OCI-LY1 (cell line): Measurements from ENCODE around the gene MYH16.
"Not testable (repeated sequence)": the region's sequence is repeated elsewhere in the genome, so short reads cannot be mapped to it uniquely, and the experiment has no call there.

Experiments
- H2AFZ ChIP-seq: fragments of 200-600 bp; sonication (generic), shearing (Covaris generic); 2 replicates; pipeline ENCODE4 v1.6.0; 2014; ENCODE audit warnings: antibody characterized with exemption, mild to moderate bottlenecking, low read length
- H3F3A ChIP-seq: fragments of 200-600 bp; sonication (generic), shearing (Covaris generic); 2 replicates; pipeline ENCODE4 v1.6.0; 2014; ENCODE audit warnings: mild to moderate bottlenecking, antibody characterized with exemption, low read length, moderate library complexity; ENCODE audit not compliant: insufficient read depth
- H3K27ac ChIP-seq: fragments of 200-600 bp; sonication (generic); 2 replicates; pipeline ENCODE4 v1.5.1; 2014; ENCODE audit warnings: low read length, mixed run types, mild to moderate bottlenecking, low read depth; ENCODE audit not compliant: poor library complexity, severe bottlenecking
- H3K27me3 ChIP-seq: fragments of 200-600 bp; sonication (generic); 2 replicates; pipeline ENCODE4 v1.6.0; 2014; ENCODE audit warnings: antibody characterized with exemption, mild to moderate bottlenecking, low read length, moderate library complexity; ENCODE audit not compliant: insufficient read depth
- H3K36me3 ChIP-seq: fragments of 200-600 bp; sonication (generic); 2 replicates; pipeline ENCODE4 v1.6.1; 2014; ENCODE audit warnings: mild to moderate bottlenecking, antibody characterized with exemption, low read length, moderate library complexity, mixed read lengths; ENCODE audit not compliant: insufficient read depth
- H3K4me1 ChIP-seq: fragments of 200-600 bp; sonication (generic); 2 replicates; pipeline ENCODE4 v1.5.1; 2014; ENCODE audit warnings: mild to moderate bottlenecking, low read length, moderate library complexity; ENCODE audit not compliant: insufficient read depth, severe bottlenecking
- H3K4me2 ChIP-seq: fragments of 200-600 bp; sonication (generic), shearing (Covaris generic); 2 replicates; pipeline ENCODE4 v1.6.1; 2014; ENCODE audit warnings: low read length
- H3K4me3 ChIP-seq: fragments of 200-600 bp; sonication (generic); 2 replicates; pipeline ENCODE4 v1.5.1; 2014; ENCODE audit warnings: low read length, low read depth, mild to moderate bottlenecking, mixed read lengths; ENCODE audit not compliant: poor library complexity, severe bottlenecking
- H3K79me2 ChIP-seq: fragments of 200-600 bp; shearing (Covaris generic); 2 replicates; pipeline ENCODE4 v1.6.1; 2016; ENCODE audit warnings: mixed run types, low read length, mixed read lengths; ENCODE audit not compliant: insufficient read depth
- H3K9ac ChIP-seq: fragments of 200-600 bp; sonication (generic), shearing (Covaris generic); 2 replicates; pipeline ENCODE4 v1.6.1; 2014; ENCODE audit warnings: mild to moderate bottlenecking, low read length, mixed read lengths
- H3K9me2 ChIP-seq: fragments of 200-600 bp; sonication (generic), shearing (Covaris generic); 2 replicates; pipeline ENCODE4 v1.6.1; 2014; ENCODE audit warnings: low read depth, mild to moderate bottlenecking, low read length, mixed read lengths
- H3K9me3 ChIP-seq: fragments of 200-600 bp; shearing (Covaris generic); 2 replicates; pipeline ENCODE4 v1.6.1; 2014; ENCODE audit warnings: low read length, mixed read lengths
- H4K20me1 ChIP-seq: fragments of 200-600 bp; sonication (generic), shearing (Covaris generic); 2 replicates; pipeline ENCODE4 v1.6.0; 2016; ENCODE audit warnings: mild to moderate bottlenecking, low read length; ENCODE audit not compliant: insufficient read depth
- EZH2 ChIP-seq: fragments of 200-600 bp; sonication (generic), shearing (Covaris generic); IDR thresholded peaks from 2 replicates; pipeline ENCODE4 v1.8.0; 2017; ENCODE audit warnings: borderline replicate concordance, mixed run types, mild to moderate bottlenecking, antibody characterized with exemption, low read length, moderate library complexity, mixed read lengths
- TF ChIP-seq, protein P1 (sequence below): fragments of 200-600 bp; sonication (generic), shearing (Covaris generic); IDR thresholded peaks from 2 replicates; pipeline ENCODE4 v1.5.1; 2017; ENCODE audit warnings: mild to moderate bottlenecking, antibody characterized with exemption, low read length, moderate library complexity, mixed read lengths

MYH16 gene

DNA sequence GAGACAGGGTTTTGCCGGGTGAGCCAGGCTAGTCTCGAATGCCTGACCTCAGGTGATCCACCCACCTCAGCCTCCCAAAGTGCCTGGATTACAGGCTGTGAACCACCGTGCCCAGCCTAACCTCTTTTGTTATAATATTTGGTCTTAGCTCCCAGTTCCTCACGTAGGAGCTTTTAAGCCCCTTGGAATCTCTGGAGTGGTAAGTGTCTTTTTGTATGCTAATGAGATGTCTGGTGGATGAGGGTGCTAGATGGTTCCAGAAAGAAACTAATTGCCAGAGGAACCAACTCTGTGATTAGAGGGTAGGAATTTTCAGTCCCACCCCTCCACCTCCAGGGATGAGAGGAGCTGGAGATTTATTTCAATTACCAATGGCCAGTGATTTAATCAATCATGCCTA lies 47.7 kb downstream of the MYH16 start:
- no peak overlapping the region for H3K4me3 ChIP-seq
- no peak overlapping the region for H2AFZ ChIP-seq
- H3F3A ChIP-seq = no peaks in the 10 kb centered on the region
- no peaks in the 10 kb centered on the region for H4K20me1 ChIP-seq
- H3K4me1 ChIP-seq = peaks cover 10% of the 10 kb centered on the region
- H3K27ac ChIP-seq = no peak overlapping the region
- H3K9ac ChIP-seq = no peak overlapping the region
- no peaks in the 10 kb centered on the region for H3K9me3 ChIP-seq
- no peak overlapping the region for H3K4me2 ChIP-seq
- no peaks in the 10 kb centered on the region for H3K9me2 ChIP-seq
- no peak for TF ChIP-seq EZH2
- TF ChIP-seq, protein P1, sequence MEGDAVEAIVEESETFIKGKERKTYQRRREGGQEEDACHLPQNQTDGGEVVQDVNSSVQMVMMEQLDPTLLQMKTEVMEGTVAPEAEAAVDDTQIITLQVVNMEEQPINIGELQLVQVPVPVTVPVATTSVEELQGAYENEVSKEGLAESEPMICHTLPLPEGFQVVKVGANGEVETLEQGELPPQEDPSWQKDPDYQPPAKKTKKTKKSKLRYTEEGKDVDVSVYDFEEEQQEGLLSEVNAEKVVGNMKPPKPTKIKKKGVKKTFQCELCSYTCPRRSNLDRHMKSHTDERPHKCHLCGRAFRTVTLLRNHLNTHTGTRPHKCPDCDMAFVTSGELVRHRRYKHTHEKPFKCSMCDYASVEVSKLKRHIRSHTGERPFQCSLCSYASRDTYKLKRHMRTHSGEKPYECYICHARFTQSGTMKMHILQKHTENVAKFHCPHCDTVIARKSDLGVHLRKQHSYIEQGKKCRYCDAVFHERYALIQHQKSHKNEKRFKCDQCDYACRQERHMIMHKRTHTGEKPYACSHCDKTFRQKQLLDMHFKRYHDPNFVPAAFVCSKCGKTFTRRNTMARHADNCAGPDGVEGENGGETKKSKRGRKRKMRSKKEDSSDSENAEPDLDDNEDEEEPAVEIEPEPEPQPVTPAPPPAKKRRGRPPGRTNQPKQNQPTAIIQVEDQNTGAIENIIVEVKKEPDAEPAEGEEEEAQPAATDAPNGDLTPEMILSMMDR = no peak
- no peaks in the 10 kb centered on the region for H3K27me3 ChIP-seq
- no peaks in the 10 kb centered on the region for H3K79me2 ChIP-seq
- H3K36me3 ChIP-seq = no peaks in the 10 kb centered on the region; the same call in 1 of the 2 replicates

DNA sequence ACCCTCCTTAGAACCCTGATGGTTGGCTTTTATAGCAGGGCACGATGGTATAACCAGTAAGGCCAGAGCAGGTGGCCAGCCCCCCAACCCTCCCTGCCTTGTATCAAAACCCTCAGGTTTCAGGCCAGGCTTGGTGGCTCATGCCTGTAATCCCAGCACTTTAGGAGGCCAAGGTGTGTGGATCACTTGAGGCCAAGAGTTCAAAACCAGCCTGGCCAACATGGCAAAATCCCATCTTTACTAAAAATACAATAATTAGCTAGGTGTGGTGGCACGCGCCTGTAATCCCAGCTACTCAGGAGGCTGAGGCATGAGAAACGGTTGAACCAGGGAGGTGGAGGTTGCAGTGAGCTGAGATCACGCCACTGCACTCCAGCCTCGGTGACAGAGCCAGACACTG lies 50.0 kb downstream of the MYH16 start:
- H2AFZ ChIP-seq, H3K36me3 ChIP-seq, H3K9me2 ChIP-seq, H3K27me3 ChIP-seq, H4K20me1 ChIP-seq, H3K27ac ChIP-seq, H3F3A ChIP-seq, H3K4me2 ChIP-seq, H3K9me3 ChIP-seq, H3K9ac ChIP-seq, H3K4me3 ChIP-seq: not testable (repeated sequence)
- Histone ChIP-seq H3K4me1 (peaks cover 23% of the 10 kb centered on the region), H3K79me2 (peaks cover 18% of the 10 kb centered on the region)

DNA sequence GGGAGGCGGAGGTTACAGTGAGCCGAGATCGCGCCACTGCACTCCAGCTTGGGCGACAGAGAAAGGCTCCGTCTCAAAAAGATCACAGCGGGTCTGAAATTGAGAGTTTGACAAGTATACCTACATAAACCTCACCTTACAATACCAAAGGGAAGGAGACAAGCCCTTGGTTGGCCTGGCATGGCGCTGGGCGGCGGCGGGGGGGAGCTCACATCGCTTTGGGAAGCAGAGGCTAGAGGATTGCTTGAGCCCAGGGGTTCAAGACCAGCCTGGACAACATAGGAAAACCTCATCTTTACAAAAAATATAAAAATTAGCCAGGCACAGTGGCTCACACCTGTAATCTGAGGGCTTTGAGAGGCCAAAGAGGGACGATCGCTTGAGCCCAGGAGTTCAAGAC lies 51.9 kb downstream of the MYH16 start:
- Histone ChIP-seq H3F3A (no peaks in the 10 kb centered on the region), H2AFZ (no peak overlapping the region), H3K4me1 (peaks cover 37% of the 10 kb centered on the region), H3K27ac (no peak overlapping the region), H4K20me1 (no peaks in the 10 kb centered on the region), H3K9me2 (no peaks in the 10 kb centered on the region), H3K9me3 (no peaks in the 10 kb centered on the region), H3K9ac (peak overlapping the region; percentile 97), H3K27me3 (no peaks in the 10 kb centered on the region), H3K79me2 (peaks cover 34% of the 10 kb centered on the region), H3K4me2 (peak overlapping the region; percentile 95), H3K36me3 (peaks cover 6% of the 10 kb centered on the region), H3K4me3 (peak overlapping the region; percentile 83)
- TF ChIP-seq, protein P1 = no peak
- TF ChIP-seq EZH2 = no peak

DNA sequence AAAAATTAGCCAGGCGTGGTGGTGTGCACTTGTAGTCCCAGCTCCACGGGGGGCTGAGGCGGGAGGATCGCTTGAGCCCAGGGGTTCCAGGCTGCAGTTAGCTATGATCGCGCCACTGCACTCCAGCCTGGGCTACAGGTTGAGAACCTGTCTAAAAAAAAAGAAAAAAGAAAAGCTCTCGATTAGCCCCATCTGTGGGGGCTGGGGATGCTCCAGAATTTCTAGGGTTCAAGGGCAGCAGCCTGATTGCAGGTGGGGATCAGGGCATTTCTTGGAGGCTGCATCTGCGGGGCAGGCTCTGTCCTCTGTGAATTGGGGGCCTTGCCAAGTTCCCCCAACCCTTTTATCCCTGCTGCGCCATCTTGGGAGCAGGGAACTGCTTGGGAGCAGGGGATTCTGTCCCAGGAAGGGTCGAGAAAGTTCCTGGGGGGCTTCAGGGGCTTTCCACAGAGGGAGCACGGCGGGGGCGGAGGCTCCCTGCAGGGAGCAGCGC lies 52.4 kb downstream of the MYH16 start:
- Histone ChIP-seq H3F3A (no peaks in the 10 kb centered on the region), H3K79me2 (peaks cover 39% of the 10 kb centered on the region), H3K4me3 (peak overlapping the region; percentile 83), H3K27me3 (no peaks in the 10 kb centered on the region), H3K4me2 (peak overlapping the region; percentile 95), H3K9me2 (no peaks in the 10 kb centered on the region), H4K20me1 (no peaks in the 10 kb centered on the region), H3K27ac (no peak overlapping the region), H3K36me3 (peaks cover 6% of the 10 kb centered on the region; the same call in 1 of the 2 replicates), H3K4me1 (peaks cover 42% of the 10 kb centered on the region), H2AFZ (no peak overlapping the region), H3K9ac (peak overlapping the region; percentile 97), H3K9me3 (no peaks in the 10 kb centered on the region)
- TF ChIP-seq, protein P1 = no peak
- TF ChIP-seq EZH2 = no peak
